ENCODE measurements around the gene MADD.

MADD gene

DNA sequence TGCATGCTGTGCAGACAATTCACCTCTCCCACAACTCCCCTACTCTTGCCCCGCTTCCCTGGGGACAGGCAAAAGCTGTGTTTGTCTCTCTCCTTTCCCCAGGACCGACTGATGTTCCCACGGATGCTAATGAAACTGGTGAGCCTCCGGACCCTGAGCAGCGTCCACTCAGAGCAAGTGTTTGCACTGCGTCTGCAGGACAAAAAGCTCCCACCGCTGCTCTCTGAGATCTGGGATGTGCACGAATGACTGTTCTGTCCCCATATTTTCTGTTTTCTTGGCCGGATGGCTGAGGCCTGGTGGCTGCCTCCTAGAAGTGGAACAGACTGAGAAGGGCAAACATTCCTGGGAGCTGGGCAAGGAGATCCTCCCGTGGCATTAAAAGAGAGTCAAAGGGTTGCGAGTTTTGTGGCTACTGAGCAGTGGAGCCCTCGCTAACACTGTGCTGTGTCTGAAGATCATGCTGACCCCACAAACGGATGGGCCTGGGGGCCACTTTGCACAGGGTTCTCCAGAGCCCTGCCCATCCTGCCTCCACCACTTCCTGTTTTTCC is 1.4 kb upstream of the MADD start:
- H3K4me3 ChIP-seq (ENCODE audit: low read depth, low read length), result no peak overlapping the region

DNA sequence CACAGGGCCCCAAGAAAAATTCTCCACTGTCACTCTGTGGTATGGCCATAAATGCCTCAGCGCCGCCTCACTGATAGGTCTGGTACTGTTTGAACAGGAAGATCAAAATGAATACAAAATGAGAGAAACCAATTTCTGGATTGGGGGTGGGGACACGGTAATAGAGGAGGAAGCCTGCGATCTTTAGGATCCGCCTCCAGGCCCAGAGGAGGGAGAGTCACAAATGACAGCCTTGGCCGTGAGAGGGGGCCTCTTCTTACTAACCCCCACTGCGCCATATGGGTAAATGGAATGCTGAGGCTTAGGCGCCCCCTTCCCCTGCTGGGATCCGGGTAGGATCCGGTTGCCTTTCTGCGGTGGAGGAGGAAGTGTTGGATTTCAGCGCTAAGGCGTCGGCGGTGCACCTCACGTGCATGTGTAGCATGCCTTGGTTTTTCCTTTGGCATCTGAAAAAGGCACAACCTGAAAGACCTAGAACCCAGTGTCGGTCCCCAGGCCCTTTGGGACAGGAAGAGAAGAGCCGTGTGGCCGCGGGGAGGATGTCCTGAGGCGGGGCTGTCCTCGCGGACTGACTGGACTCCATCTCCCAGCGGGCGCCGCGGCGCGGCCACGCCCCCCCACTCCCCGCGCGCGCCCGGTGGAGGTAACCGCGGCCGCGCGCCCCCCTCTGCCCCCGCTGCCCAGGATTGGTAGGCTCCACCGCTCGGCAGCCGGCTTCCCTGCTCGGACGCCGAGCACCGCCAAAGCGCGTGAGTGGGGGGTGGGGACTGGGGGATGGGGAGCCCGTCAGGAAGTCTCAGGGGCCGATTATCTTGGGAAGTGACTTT is 718 bp upstream of the MADD start:
- TF ChIP-seq, protein P1, sequence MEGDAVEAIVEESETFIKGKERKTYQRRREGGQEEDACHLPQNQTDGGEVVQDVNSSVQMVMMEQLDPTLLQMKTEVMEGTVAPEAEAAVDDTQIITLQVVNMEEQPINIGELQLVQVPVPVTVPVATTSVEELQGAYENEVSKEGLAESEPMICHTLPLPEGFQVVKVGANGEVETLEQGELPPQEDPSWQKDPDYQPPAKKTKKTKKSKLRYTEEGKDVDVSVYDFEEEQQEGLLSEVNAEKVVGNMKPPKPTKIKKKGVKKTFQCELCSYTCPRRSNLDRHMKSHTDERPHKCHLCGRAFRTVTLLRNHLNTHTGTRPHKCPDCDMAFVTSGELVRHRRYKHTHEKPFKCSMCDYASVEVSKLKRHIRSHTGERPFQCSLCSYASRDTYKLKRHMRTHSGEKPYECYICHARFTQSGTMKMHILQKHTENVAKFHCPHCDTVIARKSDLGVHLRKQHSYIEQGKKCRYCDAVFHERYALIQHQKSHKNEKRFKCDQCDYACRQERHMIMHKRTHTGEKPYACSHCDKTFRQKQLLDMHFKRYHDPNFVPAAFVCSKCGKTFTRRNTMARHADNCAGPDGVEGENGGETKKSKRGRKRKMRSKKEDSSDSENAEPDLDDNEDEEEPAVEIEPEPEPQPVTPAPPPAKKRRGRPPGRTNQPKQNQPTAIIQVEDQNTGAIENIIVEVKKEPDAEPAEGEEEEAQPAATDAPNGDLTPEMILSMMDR (IDR thresholded peaks at IDR 0.05; ENCODE audit: borderline replicate concordance, insufficient read depth, low read depth, low read length), result no peak

More for the DNA sequence above, 1.4 kb upstream of the MADD start:
- TF ChIP-seq, protein P1 (IDR thresholded peaks at IDR 0.05; ENCODE audit: borderline replicate concordance, insufficient read depth, low read depth, low read length), result no peak

DNA sequence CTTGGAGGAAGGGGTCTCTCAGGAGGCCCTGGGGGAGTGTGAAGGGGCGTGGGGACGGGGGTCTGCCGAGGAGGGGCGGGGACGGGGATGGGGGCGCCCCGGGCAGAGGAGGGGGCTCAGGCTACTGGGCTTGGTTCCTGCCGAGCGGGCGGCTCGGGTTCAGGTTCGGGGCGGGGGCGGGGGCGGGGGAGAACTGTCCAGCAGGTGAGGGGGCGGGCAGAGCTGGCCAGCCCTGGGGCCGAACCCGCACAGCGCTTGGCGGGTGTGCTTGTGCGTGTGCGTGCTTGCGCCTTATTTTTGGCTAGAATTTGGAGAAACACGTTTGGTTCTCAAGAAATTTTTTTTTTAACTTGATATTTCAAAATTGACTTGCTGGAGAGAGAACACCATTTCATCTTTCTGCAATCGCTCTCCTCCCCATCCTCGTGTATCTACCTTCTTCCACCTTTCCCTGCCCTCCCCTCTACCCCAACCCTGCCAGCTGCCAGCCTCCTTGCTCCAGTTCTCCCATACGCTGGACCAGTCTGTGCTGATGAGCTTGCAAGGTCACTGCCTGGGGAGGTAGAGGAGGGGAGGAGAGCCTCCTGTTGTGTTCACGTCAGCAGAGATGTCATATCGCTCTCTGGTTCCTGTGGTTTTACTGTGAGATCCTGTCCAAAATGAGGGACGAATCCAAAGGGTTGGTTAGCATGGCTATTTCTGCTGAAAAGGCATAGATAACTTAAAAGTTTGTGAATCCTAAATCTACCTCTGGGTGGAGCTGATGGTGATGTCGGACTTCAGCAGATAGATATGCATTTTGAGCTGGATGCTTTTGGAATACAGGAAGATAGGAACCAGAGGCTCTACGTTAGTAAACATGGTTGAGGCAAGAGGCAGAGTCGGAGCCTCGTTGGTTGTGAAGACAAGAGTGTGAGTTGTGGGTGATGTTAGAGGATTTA is 668 bp downstream of the MADD start:
- TF ChIP-seq, protein P1 (IDR thresholded peaks at IDR 0.05; ENCODE audit: borderline replicate concordance, insufficient read depth, low read depth, low read length), result no peak
- peak overlapping the region; percentile 85 for H3K4me3 ChIP-seq (ENCODE audit: low read depth, low read length)

More for the DNA sequence above, 718 bp upstream of the MADD start:
- H3K4me3 ChIP-seq (ENCODE audit: low read depth, low read length), result peak overlapping the region; percentile 85

DNA sequence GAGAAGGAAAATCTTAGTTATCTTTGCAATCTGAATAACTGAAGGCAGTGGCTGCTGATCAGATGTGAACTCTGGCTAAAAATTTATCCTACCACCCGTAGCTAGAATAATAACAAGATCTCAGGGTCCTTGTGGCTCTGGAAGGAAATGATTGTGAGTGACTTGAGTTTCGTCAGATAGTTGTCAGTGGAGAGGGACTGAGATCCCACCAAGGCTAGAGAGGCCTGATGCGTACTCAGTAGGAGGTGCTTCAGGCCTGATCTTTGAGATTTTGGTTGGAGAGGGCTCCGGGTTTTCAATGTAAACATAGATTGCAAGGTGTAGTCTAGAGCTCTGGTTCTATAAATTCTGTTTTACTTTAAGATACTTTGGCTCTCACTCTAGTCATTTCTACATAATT is 1.4 kb downstream of the MADD start:
- H3K4me3 ChIP-seq (ENCODE audit: low read depth, low read length), result peak overlapping the region; percentile 85
- TF ChIP-seq, protein P1 (IDR thresholded peaks at IDR 0.05; ENCODE audit: borderline replicate concordance, insufficient read depth, low read depth, low read length), result no peak

DNA sequence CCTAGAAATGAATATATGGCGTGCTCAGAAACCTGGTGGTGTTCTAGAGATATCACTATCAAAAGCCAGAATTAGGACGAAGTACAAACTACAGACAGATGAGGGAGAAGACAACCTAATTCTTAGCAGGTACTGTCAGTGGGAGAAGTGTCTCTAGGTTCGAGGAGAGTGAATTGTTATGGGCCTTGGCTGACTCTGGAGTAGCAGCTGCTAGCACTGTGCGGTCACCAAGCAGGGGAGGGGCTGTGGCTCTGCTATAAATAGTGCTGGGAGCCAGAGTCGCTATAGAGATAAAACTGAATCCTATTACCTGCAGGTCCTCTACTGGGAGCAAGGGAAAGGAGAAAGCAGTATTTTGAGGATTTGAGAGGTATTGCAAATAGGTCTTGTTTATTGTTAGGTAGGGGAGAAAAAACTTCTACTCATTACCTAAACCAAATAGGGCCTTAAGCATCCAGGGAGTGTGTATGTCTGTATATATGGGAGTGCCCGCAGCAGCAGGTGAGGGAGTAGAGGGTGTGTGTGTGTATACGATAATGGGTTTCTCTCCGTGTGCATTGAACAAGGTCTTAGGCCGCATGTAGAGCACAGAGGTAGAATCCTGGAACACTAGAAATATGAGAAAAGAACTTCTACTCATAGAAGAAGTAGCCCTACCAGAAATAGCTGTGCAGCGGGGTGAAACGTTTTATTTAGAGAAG is 2.2 kb downstream of the MADD start:
- H3K4me3 ChIP-seq (ENCODE audit: low read depth, low read length), result no peak overlapping the region
- TF ChIP-seq, protein P1 (IDR thresholded peaks at IDR 0.05; ENCODE audit: borderline replicate concordance, insufficient read depth, low read depth, low read length), result no peak

DNA sequence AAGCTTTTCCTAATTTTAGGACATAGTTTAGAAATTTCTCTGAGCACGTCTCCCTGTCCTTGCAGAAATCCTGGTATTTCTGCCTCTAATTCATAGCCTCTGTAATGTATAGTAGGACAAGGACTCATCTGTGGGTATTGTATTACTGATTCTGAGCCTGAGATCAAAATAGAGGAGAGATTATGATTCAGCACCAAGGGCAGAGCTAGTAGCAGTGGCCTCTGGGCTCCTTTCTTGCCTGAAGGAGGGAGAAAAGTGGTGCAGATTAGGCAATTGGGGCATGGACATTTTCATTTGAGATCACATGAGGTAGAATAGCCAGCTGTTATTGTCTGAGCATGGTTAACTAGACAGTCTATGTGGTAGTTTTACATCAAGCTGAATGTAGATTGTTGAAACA is 2.8 kb downstream of the MADD start:
- H3K4me3 ChIP-seq (ENCODE audit: low read depth, low read length), result no peak overlapping the region
- TF ChIP-seq, protein P1 (IDR thresholded peaks at IDR 0.05; ENCODE audit: borderline replicate concordance, insufficient read depth, low read depth, low read length), result no peak
